ENCODE data around the gene OXCT2. TPM values are rescaled to one million over a fixed set of nuclear protein-coding genes. Genes with fewer than 3 reads are reported as not detected.
A peak's percentile ranks its signal among the peaks of the same experiment; 100 is the strongest.

OXCT2 gene
- total RNA-seq, 1 donor from 2014 or later: 0.36 TPM

GRCh38 chr1:39759436-39759726 lies 11.8 kb downstream of the OXCT2 start:
- H3K4me1 Mint-ChIP-seq (ENCODE audit: unreplicated experiment): no peaks in the 10 kb centered on the region
- peak overlapping the region; percentile 37 for H3K4me3 Mint-ChIP-seq (ENCODE audit: unreplicated experiment)
- no peak for TF ChIP-seq CTCF (IDR thresholded peaks at IDR 0.05; ENCODE audit: unreplicated experiment)
- peaks cover 21% of the 10 kb centered on the region for H3K36me3 Mint-ChIP-seq (ENCODE audit: low read depth, unreplicated experiment)
- no peak for DNase-seq (ENCODE audit: low spot score)
- no peaks in the 10 kb centered on the region for H3K9me3 Mint-ChIP-seq (ENCODE audit: unreplicated experiment)
- peaks cover 2% of the 10 kb centered on the region for H3K27me3 Mint-ChIP-seq (ENCODE audit: unreplicated experiment)
- no peak overlapping the region for H3K27ac Mint-ChIP-seq (ENCODE audit: unreplicated experiment)

GRCh38 chr1:39758556-39759435 lies 12.4 kb downstream of the OXCT2 start:
- no peak for TF ChIP-seq CTCF (IDR thresholded peaks at IDR 0.05; ENCODE audit: unreplicated experiment)
- Mint-ChIP-seq H3K27me3 (ENCODE audit: unreplicated experiment) (peaks cover 2% of the 10 kb centered on the region), H3K27ac (ENCODE audit: unreplicated experiment) (no peak overlapping the region), H3K9me3 (ENCODE audit: unreplicated experiment) (no peaks in the 10 kb centered on the region), H3K4me3 (ENCODE audit: unreplicated experiment) (peak overlapping the region; percentile 37), H3K4me1 (ENCODE audit: unreplicated experiment) (no peaks in the 10 kb centered on the region), H3K36me3 (ENCODE audit: low read depth, unreplicated experiment) (peaks cover 24% of the 10 kb centered on the region)
- no peak for DNase-seq (ENCODE audit: low spot score)

- TF ChIP-seq CTCF (IDR thresholded peaks at IDR 0.05; ENCODE audit: unreplicated experiment): no peak
- no peak overlapping the region for H3K4me3 Mint-ChIP-seq (ENCODE audit: unreplicated experiment)
- H3K4me1 Mint-ChIP-seq (ENCODE audit: unreplicated experiment): no peaks in the 10 kb centered on the region
- peaks cover 36% of the 10 kb centered on the region for H3K36me3 Mint-ChIP-seq (ENCODE audit: low read depth, unreplicated experiment)
- peaks cover 2% of the 10 kb centered on the region for H3K27me3 Mint-ChIP-seq (ENCODE audit: unreplicated experiment)
- DNase-seq (ENCODE audit: low spot score): no peak
- H3K9me3 Mint-ChIP-seq (ENCODE audit: unreplicated experiment): no peaks in the 10 kb centered on the region
- no peak overlapping the region for H3K27ac Mint-ChIP-seq (ENCODE audit: unreplicated experiment)
Measured at GRCh38 chr1:39757501-39757900, 13.6 kb downstream of the OXCT2 start.

- Mint-ChIP-seq H3K4me1 (ENCODE audit: unreplicated experiment) (no peaks in the 10 kb centered on the region), H3K27me3 (ENCODE audit: unreplicated experiment) (no peaks in the 10 kb centered on the region), H3K4me3 (ENCODE audit: unreplicated experiment) (peak overlapping the region; percentile 65), H3K36me3 (ENCODE audit: low read depth, unreplicated experiment) (peaks cover 42% of the 10 kb centered on the region), H3K27ac (ENCODE audit: unreplicated experiment) (peak overlapping the region; percentile 37), H3K9me3 (ENCODE audit: unreplicated experiment) (no peaks in the 10 kb centered on the region)
- no peak for DNase-seq (ENCODE audit: low spot score)
- TF ChIP-seq CTCF (IDR thresholded peaks at IDR 0.05; ENCODE audit: unreplicated experiment): no peak
Measured at GRCh38 chr1:39755965-39756659, 15.0 kb downstream of the OXCT2 start.
